ENCODE results near the gene GPATCH1.
"Not testable (repeated sequence)": the region's sequence is repeated elsewhere in the genome, so short reads cannot be mapped to it uniquely, and the experiment has no call there.

GPATCH1 gene

DNA sequence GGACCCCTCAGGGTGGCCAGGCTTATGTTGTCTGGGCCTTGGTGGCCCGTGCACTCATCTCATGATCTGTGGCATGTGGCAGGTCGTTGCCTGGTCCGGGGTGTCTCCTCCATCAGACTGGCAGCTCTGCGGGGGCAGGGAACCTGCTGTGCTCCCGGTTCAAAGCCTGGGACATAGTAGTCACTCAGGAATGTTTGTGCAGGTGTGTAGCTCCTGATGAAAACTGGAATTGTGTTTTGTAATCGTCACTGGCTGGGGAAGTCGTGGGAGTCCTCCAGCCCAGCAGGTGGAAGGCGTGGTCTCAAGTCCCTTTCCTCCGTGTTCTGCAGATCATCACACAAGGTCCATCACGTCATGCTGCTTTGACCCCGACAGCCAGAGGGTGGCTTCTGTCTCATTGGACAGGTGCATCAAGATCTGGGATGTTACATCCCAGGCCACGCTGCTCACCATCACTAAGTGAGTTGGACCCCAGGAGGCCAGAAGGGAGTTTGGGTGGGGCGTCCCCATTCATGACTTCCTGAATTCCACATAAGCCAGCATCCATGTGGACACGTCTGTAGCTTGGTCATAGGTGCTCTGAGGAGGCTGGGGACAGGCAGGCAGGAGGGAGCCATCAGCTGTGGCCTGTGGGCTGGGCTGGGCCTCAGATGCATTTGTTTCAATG is 70.0 kb downstream of the GPATCH1 start:
- TF ChIP-seq, protein P1, sequence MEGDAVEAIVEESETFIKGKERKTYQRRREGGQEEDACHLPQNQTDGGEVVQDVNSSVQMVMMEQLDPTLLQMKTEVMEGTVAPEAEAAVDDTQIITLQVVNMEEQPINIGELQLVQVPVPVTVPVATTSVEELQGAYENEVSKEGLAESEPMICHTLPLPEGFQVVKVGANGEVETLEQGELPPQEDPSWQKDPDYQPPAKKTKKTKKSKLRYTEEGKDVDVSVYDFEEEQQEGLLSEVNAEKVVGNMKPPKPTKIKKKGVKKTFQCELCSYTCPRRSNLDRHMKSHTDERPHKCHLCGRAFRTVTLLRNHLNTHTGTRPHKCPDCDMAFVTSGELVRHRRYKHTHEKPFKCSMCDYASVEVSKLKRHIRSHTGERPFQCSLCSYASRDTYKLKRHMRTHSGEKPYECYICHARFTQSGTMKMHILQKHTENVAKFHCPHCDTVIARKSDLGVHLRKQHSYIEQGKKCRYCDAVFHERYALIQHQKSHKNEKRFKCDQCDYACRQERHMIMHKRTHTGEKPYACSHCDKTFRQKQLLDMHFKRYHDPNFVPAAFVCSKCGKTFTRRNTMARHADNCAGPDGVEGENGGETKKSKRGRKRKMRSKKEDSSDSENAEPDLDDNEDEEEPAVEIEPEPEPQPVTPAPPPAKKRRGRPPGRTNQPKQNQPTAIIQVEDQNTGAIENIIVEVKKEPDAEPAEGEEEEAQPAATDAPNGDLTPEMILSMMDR (IDR thresholded peaks at IDR 0.05; ENCODE audit: borderline replicate concordance, extremely low read depth, low read length, poor library complexity, severe bottlenecking): no peak
- TF ChIP-seq EZH2 (IDR thresholded peaks at IDR 0.05; ENCODE audit: borderline replicate concordance, low read depth, low read length, severe bottlenecking): no peak
- DNase-seq: no peak
- no peak overlapping the region for H3K4me2 ChIP-seq (ENCODE audit: insufficient read depth, low read length)

GRCh38 chr19:33152176-33152575 is 71.2 kb downstream of the GPATCH1 start:
- Histone ChIP-seq H3K79me2 (ENCODE audit: insufficient read depth, low read length) (no peaks in the 10 kb centered on the region), H3K9ac (ENCODE audit: low read depth, low read length) (no peak overlapping the region), H4K20me1 (ENCODE audit: insufficient read depth, low read length) (no peaks in the 10 kb centered on the region), H3K4me2 (ENCODE audit: insufficient read depth, low read length) (no peak overlapping the region), H3K4me3 (ENCODE audit: low read depth in 1 of 2, low read length in 2 of 2) (no peak overlapping the region), H2AFZ (ENCODE audit: low read depth, low read length) (no peak overlapping the region), H3K4me1 (ENCODE audit: insufficient read depth, low read length) (no peaks in the 10 kb centered on the region), H3K36me3 (ENCODE audit: insufficient read depth, low read length) (no peaks in the 10 kb centered on the region), H3K27me3 (ENCODE audit: insufficient read depth, low read length, poor library complexity) (no peaks in the 10 kb centered on the region), H3K9me3 (ENCODE audit: insufficient read depth, low read length, severe bottlenecking) (no peaks in the 10 kb centered on the region), H3K27ac (ENCODE audit: low read length) (no peak overlapping the region)
- TF ChIP-seq, protein P1 (IDR thresholded peaks at IDR 0.05; ENCODE audit: borderline replicate concordance, extremely low read depth, low read length, poor library complexity, severe bottlenecking): no peak
- no peak for TF ChIP-seq EZH2 (IDR thresholded peaks at IDR 0.05; ENCODE audit: borderline replicate concordance, low read depth, low read length, severe bottlenecking)
- ATAC-seq (ENCODE audit: insufficient read depth, low read depth) (no peak), DNase-seq (no peak)

More for the DNA sequence above, 70.0 kb downstream of the GPATCH1 start:
- Histone ChIP-seq H3K9me3 (ENCODE audit: insufficient read depth, low read length, severe bottlenecking) (no peaks in the 10 kb centered on the region), H3K4me1 (ENCODE audit: insufficient read depth, low read length) (no peaks in the 10 kb centered on the region), H4K20me1 (ENCODE audit: insufficient read depth, low read length) (no peaks in the 10 kb centered on the region), H3K9ac (ENCODE audit: low read depth, low read length) (no peak overlapping the region), H3K36me3 (ENCODE audit: insufficient read depth, low read length) (no peaks in the 10 kb centered on the region), H3K27ac (ENCODE audit: low read length) (no peak overlapping the region), H2AFZ (ENCODE audit: low read depth, low read length) (no peak overlapping the region), H3K4me3 (ENCODE audit: low read depth in 1 of 2, low read length in 2 of 2) (no peak overlapping the region), H3K27me3 (ENCODE audit: insufficient read depth, low read length, poor library complexity) (no peaks in the 10 kb centered on the region), H3K79me2 (ENCODE audit: insufficient read depth, low read length) (no peaks in the 10 kb centered on the region)
- no peak for ATAC-seq (ENCODE audit: insufficient read depth, low read depth)

DNA sequence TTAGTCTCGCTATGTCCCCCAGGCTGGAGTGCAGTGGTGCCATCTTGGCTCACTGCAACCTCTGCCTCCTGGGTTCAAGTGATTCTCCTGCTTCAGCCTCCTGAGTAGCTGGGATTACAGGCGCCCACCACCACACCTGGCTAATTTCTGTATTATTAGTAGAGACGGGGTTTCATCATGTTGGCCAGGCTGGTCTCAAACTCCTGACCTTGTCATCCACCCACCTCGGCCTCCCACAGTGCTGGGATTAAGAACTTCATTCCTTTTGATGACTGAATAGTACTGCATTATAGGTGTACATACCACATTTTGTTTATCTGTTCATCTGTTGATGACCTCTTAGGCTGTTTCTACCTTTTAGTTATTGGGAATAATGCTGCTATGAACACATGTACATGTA is 71.6 kb downstream of the GPATCH1 start:
- H3K9ac ChIP-seq (ENCODE audit: low read depth, low read length); H3K4me3 ChIP-seq (ENCODE audit: low read depth in 1 of 2, low read length in 2 of 2); H3K79me2 ChIP-seq (ENCODE audit: insufficient read depth, low read length); H2AFZ ChIP-seq (ENCODE audit: low read depth, low read length); DNase-seq; H3K4me2 ChIP-seq (ENCODE audit: insufficient read depth, low read length); H3K36me3 ChIP-seq (ENCODE audit: insufficient read depth, low read length); H3K27ac ChIP-seq (ENCODE audit: low read length); H4K20me1 ChIP-seq (ENCODE audit: insufficient read depth, low read length); ATAC-seq (ENCODE audit: insufficient read depth, low read depth); H3K4me1 ChIP-seq (ENCODE audit: insufficient read depth, low read length); H3K9me3 ChIP-seq (ENCODE audit: insufficient read depth, low read length, severe bottlenecking); H3K27me3 ChIP-seq (ENCODE audit: insufficient read depth, low read length, poor library complexity): not testable (repeated sequence)

GRCh38 chr19:33154313-33154712 is 73.3 kb downstream of the GPATCH1 start:
- not testable (repeated sequence) for H3K9me3 ChIP-seq (ENCODE audit: insufficient read depth, low read length, severe bottlenecking); H3K9ac ChIP-seq (ENCODE audit: low read depth, low read length); H2AFZ ChIP-seq (ENCODE audit: low read depth, low read length); H3K27ac ChIP-seq (ENCODE audit: low read length); H3K79me2 ChIP-seq (ENCODE audit: insufficient read depth, low read length); H3K4me3 ChIP-seq (ENCODE audit: low read depth in 1 of 2, low read length in 2 of 2); DNase-seq; H3K27me3 ChIP-seq (ENCODE audit: insufficient read depth, low read length, poor library complexity); H3K4me2 ChIP-seq (ENCODE audit: insufficient read depth, low read length); H3K4me1 ChIP-seq (ENCODE audit: insufficient read depth, low read length); H3K36me3 ChIP-seq (ENCODE audit: insufficient read depth, low read length); ATAC-seq (ENCODE audit: insufficient read depth, low read depth); H4K20me1 ChIP-seq (ENCODE audit: insufficient read depth, low read length)
